Embryonic facial prominence (tissue), 1 donor: ENCODE measurements around the gene CKAP5.
"Not testable (repeated sequence)": the region's sequence is repeated elsewhere in the genome, so short reads cannot be mapped to it uniquely, and the experiment has no call there.

ENCODE experiments used
- DNase-seq: peaks from one replicate; pipeline ENCODE4 v3.0.0-alpha.2; 2016; ENCODE audit errors: extremely low spot score

CKAP5 gene

DNA sequence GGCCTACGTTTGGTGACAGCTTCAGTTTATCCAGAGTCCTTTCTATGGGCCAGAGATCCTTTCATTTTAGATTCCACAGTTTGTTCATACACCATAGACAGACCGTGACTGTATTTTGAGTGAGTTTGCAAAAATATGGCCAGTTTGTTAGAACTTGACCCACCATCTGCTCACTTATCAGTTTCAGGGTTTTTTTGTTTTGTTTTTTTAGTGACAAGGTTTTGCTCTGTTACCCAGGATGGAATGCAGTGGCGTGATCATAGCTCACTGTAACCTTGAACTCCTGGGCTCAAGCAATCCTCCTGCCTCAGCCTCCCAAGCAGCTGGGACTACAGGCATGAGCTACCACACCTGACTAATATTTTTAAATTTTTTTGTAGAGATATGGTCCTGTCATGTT is 9.1 kb upstream of the CKAP5 start:
- no peak for DNase-seq

DNA sequence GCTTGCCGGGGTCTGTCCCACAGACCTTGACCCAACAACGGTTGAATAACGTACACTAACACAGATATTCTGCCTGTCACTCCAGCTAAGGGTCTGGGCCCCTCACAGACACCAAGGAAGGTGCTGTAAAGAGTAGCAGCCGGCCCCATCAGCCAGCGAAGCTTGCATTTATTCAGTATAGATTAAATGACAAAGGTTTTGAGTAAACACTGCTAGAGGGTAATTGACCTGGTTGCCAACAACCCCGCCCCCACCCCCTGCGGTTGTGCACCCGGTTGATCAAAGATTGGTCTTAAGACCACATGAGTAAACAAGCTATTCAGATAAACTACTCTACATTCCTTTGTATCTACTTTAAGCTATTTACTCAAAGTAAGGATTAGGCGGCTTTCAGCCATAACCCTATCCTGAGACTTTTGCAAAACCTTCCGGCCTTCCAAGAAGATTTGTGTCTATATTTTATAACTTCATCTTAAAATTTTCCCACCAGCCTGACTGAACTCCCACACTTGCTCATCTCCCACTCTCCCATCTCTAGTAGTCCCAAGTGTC is 4.8 kb upstream of the CKAP5 start:
- no peak for DNase-seq

DNA sequence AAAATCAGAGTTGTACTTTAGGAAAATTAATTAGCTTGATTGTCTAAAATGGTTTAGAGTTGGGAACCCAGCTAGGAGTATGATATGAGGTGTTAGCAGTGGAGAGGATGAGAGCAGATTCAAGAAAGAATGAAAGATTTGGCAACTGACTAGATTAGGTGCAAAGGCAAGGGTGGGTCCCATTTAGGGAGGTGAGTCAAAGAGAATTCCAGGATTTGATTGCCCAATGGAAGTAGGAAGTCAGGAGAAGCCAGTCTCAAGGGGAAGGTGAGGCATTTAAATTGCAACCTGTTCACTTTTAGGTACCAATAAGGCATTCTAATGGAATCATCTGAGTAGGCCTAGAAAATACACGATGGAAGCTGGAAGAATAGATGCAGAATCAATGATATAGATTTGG is 3.6 kb upstream of the CKAP5 start:
- DNase-seq, result no peak

DNA sequence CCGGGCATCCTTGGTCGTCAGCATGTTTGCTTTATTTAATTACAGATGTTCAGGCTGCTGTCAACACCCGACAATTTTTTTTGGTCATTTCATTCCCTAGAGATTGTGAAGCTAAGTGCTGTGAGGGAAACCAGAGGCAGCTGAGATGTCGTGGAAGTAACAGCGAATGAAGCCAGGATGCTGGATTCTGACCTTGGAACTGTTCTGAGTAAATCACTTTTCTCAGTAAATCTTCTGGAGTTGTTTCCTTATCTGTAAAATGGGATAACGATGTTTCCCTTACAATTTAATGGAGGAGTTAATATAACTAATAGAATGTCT is 390 bp upstream of the CKAP5 start:
- no peak for DNase-seq

DNA sequence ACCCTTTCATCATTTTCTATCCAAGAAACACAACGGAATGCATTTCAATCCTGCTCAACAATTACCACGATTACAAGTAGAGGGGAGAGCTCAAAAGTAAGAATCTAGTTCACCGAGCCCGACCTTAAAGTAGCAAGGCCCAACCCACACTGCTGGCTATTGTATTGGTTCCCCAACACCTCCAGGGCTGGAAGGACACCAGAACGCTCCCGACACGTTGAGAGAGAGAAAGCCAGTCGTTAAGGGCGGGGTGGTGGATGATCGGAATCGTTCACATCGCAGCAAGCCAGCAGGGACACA is 690 bp downstream of the CKAP5 start:
- DNase-seq, result no peak

DNA sequence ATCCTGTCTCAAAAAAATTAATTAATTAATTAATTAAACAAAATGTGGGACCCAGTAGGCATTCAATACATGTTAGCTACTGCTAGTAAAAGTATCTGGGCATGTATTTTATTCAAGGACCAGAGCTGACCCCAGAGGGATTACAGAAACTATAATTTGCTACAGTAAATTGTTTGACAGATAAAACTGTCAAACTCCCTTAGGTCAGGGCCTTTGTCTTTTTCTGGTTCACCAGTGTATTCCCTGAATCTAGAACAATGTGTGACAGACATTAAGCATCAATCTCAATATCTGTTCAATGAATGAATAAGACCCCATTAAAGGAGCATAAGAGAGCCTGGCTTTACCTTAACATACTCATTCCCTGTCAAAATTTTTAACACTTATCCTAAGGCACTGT is 6.0 kb downstream of the CKAP5 start:
- DNase-seq, result no peak

DNA sequence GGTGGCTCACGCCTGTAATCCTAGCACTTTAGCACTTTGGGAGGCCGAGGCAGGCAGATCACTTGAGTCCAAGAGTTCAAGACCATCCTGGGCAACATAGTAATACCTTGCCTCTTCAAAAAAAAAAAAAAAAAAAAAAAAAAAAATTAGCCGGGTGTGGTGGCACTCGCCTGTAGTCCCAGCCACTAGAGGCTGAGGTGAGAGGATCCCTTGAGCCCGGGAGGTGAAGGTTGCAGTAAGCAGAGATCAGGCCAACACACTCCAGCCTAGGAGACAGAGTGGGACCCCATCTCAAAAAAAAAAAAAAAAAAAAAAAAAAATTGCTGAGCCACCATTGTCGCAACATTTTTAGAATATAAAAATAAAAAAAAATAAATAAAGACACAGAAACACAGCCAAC is 7.6 kb downstream of the CKAP5 start:
- DNase-seq, result no peak

DNA sequence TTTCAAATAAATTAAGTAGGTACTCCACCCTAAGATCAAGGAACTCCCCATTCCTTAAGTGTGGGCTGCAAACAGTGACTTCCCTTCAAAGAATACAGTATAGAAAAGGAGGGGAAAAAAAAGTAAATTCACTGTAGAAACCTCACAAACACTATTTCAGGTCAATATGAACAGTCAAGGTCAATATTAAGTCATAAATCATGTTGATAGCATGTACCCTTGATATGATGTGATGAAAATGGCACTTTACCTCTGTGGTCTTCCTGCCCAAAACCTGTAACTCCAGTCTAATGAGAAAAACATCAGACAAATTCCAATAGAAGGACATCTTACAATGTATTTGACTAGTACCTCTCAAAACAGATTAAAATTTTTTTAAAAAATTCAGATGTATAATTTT is 8.2 kb downstream of the CKAP5 start:
- DNase-seq, result no peak

DNA sequence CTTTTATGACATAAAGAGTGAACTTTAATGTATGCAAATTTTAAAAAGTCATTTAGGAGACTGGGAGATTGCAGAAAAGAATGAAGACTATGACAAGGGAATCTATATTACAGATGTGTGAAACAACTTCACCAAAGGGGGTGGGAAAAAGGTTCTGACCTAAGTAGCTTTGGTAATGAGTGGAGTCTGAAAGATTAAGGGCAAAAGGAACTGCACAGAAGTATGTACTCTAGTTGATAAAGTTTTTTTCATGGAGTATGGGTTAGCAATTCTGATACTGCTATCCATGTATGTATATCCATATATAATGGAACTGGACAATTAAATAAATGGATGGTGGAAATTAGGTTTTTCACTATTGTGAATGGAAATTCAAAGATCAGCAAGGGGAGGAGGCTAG is 9.2 kb downstream of the CKAP5 start:
- no peak for DNase-seq

DNA sequence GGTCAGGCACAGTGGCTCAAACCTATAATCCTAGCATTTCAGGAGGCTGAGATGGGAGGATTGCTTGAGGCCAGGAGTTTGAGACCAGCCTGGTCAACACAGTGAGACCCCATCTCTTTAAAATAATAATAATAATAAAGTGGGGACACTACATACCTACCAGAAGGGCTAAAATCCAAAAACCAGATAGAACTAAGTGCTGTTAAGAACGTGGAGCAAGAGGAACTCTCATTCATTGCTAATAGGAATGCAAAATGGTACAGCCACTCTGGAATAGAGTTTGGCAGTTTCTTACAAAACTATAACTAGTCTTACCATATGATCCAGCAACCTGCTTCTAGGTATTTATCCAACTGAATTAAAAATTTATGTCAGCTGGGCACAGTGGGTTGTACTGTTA is 9.6 kb downstream of the CKAP5 start:
- no peak for DNase-seq

DNA sequence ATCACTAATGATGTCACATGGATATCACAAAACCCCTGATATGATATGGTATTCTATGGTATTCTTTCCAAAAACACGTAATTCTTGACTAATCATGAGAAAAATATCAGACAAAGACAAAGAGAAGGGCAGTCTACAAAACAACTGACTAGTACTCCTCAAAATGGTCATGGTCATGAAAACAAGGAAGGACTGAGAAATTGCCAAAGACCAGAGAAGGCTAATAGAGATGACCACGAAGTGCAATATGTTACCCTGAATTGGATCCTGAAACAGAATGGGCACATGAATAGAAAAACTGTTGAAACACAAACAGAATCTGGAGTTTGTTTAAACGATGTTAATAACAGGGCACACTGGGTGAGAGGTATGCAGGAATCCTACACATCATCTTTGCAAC is 10.2 kb downstream of the CKAP5 start:
- DNase-seq, result no peak

DNA sequence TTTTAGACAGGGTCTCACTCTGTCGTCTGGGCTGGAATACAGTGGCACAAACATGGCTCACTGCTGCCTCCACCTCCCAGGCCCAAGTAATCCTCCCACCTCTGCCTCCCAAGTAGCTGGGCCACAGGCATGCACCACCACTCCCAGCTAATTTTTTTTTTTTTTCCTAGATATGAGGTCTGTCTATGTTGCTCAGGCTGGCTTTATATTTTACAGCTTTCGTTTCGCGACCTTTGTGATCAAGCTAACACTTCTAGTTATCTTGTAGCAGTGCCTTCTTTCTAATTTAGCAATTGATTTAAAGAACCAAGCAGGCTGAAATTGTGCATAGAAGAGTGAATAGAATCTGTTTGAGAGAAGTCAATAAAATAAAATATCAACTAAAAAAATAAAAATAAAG is 11.3 kb downstream of the CKAP5 start:
- DNase-seq, result no peak

DNA sequence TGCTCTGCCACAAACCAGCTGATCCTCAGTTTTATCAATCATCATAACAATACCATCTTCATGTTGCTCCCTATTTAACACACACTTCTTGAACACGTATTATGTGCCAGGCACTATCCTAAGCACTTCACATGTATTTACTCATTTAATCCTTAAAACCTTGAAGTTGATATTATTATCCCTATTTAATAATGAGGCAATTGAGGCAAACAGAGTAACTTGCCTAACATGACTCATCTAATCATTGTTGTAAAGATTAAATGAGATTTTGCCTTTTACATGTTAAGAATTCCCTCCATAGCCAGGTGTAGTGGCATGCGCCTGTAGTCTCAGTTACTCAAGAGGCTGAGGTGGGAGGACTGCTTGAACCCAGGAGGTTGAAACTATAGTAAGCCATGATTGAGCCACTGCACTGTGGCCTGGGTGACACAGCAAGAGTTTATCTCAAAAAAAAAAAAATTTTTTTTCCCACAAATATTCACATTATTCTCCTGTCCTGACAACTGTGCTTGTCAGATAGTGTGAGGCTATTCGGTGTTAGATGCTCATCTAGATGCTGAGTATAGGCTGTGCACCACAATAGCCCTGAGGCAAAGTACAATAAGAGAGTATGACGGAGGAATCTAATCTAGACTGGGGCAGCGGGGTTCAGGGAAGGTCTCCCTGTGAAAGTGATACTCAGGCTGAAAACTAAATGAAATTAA is 13.4 kb downstream of the CKAP5 start:
- no peak for DNase-seq

DNA sequence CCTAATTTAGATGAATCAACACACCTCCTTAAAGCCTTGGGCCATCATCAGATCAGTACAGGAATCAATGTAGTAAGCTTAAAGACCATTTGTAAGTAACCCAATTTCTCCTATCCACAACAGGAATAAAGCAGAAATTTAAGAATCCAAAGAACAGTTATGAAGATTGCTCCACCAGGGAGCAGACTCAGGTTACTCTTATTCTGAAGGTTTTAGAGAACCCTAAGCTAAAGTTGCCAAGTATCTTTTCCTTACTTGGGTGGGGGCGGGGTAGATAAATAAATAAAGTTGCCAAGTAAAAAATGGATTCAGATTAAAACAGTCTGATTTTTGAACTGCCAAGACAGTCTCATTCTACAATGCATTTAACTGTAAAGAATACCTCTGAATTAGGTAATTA is 18.1 kb downstream of the CKAP5 start:
- DNase-seq, result no peak

DNA sequence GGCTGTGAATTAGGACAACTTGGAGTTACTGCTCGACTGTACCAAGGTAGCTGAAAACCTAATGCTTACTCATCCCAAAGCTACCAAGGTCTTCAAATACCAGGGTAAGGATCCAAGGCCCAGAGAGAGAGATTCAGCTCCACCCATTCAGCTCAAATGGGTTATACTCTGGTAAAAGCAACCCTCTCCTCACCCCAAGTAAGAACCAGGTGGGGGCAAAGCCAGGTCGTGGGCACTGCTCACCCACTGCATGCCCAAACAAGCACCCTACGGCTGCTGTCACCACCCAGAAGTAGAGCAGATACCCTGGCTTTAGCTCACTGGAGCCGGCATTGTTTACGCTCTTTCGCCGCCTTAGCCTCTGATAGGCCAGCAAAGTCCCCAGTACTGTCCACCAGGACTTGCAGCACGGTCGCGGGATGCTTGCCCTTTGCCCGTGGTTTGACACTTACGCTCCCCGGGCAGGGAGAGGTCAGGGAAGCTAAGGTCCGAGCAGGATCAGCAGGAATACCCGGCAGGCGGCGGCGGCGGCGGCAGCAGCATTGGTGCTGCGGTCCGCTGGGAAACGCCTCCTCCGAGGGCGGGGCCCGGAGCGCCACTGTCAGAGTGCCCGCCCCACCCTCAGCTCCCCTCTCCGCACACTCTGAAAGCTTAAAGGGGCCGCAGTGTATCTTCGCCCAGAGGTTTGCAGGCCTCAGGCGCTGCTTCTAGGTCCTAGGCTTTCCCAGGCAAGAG is 19.6 kb downstream of the CKAP5 start:
- DNase-seq, result no peak

DNA sequence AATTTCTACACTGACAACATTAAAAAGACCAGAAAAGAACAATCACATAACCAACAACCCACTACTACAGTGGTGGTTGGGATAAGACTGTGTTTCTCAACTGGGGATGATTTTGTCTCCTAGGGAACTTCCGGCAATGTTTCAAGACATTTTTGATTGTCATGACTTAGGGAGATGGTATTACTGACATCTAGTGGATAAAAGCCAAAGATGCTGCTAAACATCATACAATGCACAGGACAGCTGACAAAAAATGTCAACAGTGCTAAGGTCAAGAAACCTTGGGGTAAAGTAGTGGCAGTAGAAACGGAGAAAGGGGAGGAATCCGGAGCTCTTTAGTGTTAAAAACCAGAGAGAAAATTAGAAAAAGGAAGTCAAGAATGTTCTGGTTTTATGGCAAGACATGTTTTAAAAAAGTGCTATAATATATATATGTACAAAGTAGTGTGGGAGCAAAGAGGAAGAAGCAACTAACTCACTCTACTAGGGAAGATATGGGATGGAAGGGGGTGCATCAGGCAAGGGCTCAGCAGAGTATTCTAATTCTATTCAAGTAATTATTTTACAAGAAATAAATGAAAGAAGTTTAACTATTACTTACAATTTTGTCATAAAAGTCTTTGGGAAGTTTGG is 37.2 kb downstream of the CKAP5 start:
- DNase-seq, result no peak

DNA sequence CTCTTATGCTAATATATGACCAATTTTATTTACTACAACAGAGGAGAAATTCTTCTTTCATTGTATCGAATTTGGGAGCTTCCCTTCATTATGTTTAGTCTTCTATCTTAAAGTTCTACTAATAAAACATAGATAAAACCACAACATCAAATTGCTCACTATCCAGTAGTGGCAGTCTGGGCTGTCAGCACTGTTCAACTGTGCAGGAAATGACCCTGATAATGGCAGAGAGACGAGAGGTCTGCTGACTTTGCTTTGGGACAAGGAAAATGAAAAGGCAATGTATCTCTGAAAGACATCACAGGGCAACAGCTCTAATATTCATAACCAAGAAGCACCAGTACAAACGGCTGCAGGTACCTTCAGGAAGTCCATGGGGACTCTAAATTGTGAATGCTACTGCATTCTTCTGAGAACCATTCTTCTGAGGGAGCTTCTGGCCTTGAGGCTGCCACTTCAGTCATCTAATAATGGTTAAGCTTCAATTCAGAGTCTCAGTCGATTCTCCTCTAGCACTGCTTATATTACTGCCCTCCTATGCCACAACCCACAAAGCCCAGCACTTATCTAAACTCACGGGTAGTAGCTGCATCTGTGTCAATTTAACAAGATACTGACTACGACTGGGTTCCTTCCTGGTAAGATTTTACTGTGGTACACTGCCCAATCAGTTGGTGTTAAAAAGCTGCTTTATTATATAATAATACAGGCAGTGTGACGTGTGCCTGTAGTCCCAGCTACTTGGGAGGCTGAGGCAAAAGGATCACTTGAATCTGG is 44.2 kb downstream of the CKAP5 start:
- no peak for DNase-seq

DNA sequence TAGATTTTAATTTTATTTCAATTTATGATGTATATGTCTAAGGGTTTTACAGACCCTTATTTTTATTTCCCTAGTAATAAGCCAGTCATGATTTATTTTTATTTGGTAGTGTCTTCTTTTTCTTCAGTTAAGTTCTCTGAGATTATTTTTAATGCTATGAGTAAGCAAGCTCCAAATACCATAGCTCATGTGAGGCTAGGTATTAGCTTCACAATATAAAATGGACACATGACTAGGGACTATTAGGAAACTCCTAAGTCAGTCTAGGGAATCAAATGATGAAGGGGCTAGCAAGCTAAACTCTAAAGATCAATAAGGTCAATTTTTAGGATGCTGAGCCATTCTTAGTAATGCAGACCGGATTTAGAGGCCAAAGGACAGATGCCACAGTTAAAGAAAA is 45.9 kb downstream of the CKAP5 start:
- DNase-seq, result no peak

DNA sequence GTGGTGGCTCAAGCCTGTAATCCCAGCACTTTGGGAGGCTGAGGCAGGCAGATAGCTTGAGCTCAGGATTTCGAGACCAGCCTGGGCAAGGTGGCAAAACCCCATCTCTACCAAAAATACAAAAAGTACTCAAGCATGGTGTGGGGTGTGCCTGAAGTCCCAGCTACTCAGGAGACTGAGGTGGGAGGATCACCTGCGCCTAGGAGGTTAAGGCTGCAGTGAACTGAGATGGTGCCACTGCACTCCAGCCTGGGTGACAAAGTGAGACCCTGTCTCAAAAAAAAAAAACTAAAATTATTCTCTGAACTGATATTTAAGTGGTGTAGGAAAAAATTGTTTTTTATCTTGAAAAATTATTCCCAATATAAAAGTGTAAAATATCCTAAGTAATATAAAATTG is 46.4 kb downstream of the CKAP5 start:
- not testable (repeated sequence) for DNase-seq

DNA sequence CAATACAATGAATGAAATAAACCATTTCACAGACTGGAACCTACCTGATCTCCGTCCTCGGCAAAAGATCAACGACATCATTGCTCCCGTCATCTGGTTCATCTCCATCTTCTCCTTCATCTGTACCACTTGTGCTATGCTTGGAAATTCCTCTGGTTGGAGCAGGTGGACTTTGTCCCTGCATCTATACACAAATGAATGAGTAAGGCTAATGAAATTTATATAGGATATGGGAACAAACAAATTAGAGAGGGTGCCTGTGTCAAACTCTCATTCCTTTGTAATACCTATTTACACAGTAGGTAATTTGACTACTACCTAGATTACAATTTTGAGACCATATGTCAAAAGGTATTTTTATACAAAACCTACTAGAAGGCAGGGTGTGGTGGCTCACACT is 67.7 kb downstream of the CKAP5 start:
- no peak for DNase-seq

DNA sequence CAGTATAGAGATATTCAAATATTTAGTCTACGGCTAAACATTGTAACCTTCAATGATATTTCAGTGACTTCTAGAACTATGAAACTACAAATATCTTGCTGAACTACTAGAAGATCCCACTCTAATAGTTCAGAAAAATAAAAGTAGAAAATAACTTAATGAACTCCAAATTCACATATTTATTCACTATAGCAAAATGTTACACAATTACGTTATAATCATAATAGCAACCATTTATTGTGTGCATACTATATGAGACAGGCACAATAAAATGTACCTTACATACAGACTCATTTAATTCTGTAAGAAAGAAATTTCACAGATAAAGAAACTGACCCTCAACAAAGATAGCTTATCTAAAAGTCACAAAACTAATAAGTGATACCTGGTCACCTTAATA is 69.2 kb downstream of the CKAP5 start:
- DNase-seq, result no peak

DNA sequence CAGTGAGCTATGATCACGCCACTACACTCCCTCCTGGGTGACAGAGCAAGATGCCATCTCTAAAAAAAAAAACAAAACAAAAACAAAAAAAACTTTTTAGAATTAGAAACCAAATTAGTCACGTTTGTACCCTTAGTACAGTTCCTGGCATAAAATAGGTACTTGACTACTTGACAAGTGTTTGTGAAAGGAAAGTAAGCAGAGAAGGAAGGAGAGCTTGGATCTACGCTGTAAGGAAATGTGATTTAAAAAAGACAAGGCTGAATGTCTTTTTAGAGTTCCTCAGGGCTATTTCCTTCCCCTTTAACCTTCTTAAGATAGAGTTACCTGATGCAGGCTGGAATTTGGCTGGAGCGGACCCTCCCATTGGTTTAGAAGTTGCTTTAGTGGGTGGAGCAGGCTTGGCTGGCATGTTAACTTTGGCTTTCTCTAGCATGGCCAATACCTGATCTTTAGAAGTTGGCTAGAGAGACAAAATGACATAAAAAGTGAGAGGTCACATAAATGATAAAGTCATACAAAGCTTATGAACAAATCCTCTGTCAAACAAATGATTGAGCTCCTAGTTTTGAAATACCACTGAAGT is 76.4 kb downstream of the CKAP5 start:
- no peak for DNase-seq
